Neural cell (in vitro differentiated cells): ENCODE measurements around the gene DNAH6.

Experiments
- EZH2 ChIP-seq: fragments of 200-600, 300-800 bp; shearing (Covaris generic), sonication (generic); IDR thresholded peaks from 2 replicates; pipeline ENCODE4 v1.6.1; 2014; ENCODE audit warnings: antibody characterized with exemption, low read length, borderline replicate concordance, mild to moderate bottlenecking; ENCODE audit not compliant: insufficient read depth, poor library complexity, severe bottlenecking
- MXI1 ChIP-seq: fragments of 450-650 bp; conservative IDR thresholded peaks from 2 replicates; pipeline ENCODE4 v1.6.1; 2014; ENCODE audit warnings: antibody characterized with exemption, mild to moderate bottlenecking; ENCODE audit not compliant: poor library complexity, severe bottlenecking
- TF ChIP-seq, protein P1 (sequence below): fragments of 450-650 bp; IDR thresholded peaks from 2 replicates; pipeline ENCODE4 v1.5.1; 2014; ENCODE audit warnings: antibody characterized with exemption, mild to moderate bottlenecking, moderate library complexity; ENCODE audit not compliant: poor library complexity, severe bottlenecking

DNA sequence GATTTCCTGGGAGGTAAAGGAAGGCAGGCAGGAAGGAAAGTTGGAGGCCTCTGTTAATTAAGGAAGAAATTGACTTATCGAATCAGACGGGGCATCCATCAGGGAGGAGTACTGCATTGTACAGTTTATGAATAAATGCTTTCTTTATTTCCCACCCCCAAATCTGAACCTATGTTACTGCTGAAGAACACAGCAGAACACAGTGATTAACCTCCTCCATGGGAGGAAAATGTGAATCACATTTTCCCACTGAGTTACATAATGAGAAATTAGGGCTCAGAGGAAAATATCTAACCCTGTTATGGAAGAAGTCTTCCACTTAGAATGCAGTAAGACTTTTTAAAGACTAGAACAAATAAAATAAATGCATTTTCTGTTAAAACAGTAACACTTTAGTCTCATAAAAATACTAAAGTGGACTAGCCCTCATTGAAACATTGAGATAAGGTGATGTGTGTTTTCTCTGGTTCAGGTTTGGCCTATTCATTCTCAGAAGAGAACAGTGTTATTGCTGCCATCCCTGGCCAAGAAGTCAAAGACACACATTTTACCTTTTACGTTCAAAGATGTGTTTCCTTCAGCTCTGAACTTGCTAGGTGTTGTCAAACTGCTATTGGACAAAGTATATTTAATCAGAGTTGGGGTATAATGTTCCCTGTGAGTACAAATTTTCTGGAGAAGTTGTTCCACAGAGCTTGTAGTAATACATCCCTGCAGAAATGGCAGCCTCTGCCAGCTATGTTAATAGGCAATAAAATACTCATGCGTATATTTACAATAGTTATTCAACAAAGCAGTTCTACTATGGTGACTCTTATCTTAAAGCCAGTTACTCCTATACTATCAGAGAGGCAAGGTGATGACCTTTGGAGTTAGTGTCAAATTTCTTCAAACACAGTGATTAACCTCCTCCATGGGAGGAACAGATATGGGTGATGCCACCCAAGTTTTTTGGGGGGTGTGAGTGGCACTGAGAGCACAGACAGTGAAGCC is 11.1 kb downstream of the DNAH6 start:
- TF ChIP-seq, protein P1, sequence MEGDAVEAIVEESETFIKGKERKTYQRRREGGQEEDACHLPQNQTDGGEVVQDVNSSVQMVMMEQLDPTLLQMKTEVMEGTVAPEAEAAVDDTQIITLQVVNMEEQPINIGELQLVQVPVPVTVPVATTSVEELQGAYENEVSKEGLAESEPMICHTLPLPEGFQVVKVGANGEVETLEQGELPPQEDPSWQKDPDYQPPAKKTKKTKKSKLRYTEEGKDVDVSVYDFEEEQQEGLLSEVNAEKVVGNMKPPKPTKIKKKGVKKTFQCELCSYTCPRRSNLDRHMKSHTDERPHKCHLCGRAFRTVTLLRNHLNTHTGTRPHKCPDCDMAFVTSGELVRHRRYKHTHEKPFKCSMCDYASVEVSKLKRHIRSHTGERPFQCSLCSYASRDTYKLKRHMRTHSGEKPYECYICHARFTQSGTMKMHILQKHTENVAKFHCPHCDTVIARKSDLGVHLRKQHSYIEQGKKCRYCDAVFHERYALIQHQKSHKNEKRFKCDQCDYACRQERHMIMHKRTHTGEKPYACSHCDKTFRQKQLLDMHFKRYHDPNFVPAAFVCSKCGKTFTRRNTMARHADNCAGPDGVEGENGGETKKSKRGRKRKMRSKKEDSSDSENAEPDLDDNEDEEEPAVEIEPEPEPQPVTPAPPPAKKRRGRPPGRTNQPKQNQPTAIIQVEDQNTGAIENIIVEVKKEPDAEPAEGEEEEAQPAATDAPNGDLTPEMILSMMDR: no peak
- TF ChIP-seq EZH2: no peak
- no peak for TF ChIP-seq MXI1
